HepG2 (cell line): ENCODE data around the gene PSD4. TPM values are rescaled to one million over a fixed set of nuclear protein-coding genes. Genes with fewer than 3 reads are reported as not detected.

Source experiments
- CAMTA2 ChIP-seq: sonication (generic); formaldehyde crosslinking; IDR thresholded peaks from 2 replicates; pipeline ENCODE4 v1.4.0; 2020; ENCODE audit warnings: mild to moderate bottlenecking, missing genetic modification reagents, borderline replicate concordance
- GABPA ChIP-seq, 2 experiments: IDR thresholded peaks; 2 replicates each; pipeline ENCODE4 v1.6.1; 2011 to 2016; ENCODE audit warnings: low read depth in 2 of 2, low read length in 1 of 2, missing biosample characterization in 1 of 2, missing genetic modification characterization in 1 of 2
- HDAC1 ChIP-seq: sonication (generic); formaldehyde crosslinking; IDR thresholded peaks from 2 replicates; pipeline ENCODE4 v1.5.1; 2020; ENCODE audit warnings: mild to moderate bottlenecking, missing genetic modification reagents
- HNRNPLL ChIP-seq: fragments of 200-400 bp; formaldehyde crosslinking; IDR thresholded peaks from 2 replicates; pipeline ENCODE4 v1.6.1; 2017; ENCODE audit warnings: mild to moderate bottlenecking, low read depth, low read length; ENCODE audit not compliant: poor library complexity, severe bottlenecking
- ISX ChIP-seq: sonication (generic); formaldehyde crosslinking; conservative IDR thresholded peaks from 2 replicates; pipeline ENCODE4 v1.5.0; 2020; ENCODE audit warnings: missing genetic modification reagents
- MAFG ChIP-seq: sonication (generic); formaldehyde crosslinking; IDR thresholded peaks from 2 replicates; pipeline ENCODE4 v1.5.1; 2020; ENCODE audit warnings: mild to moderate bottlenecking, missing genetic modification reagents
- NKX3-1 ChIP-seq: sonication (generic); formaldehyde crosslinking; IDR thresholded peaks from 2 replicates; pipeline ENCODE4 v1.5.0; 2020; ENCODE audit warnings: missing genetic modification reagents
- NR2F1 ChIP-seq, 2 experiments: fragments of 450-650 bp in 1 of 2; formaldehyde crosslinking in 1 of 2; IDR thresholded peaks; 2 replicates each; pipeline versions ENCODE4 v1.5.0 to v1.6.1; 2016 to 2020; ENCODE audit warnings: mild to moderate bottlenecking in 1 of 2, missing compliant biosample characterization in 1 of 2, missing genetic modification reagents in 1 of 2, moderate library complexity in 1 of 2
- POGZ ChIP-seq: sonication (generic); formaldehyde crosslinking; IDR thresholded peaks from 2 replicates; pipeline ENCODE4 v1.4.0; 2020; ENCODE audit warnings: mild to moderate bottlenecking, missing genetic modification reagents
- SIN3A ChIP-seq: IDR thresholded peaks from 2 replicates; pipeline ENCODE4 v1.6.1; 2011; ENCODE audit warnings: low read depth, mild to moderate bottlenecking, control low read depth, low read length, borderline replicate concordance
- SPEN ChIP-seq: sonication (generic); formaldehyde crosslinking; IDR thresholded peaks from 2 replicates; pipeline ENCODE4 v1.5.1; 2020; ENCODE audit warnings: low read depth, mild to moderate bottlenecking, missing genetic modification reagents
- ZFP37 ChIP-seq: sonication (generic); formaldehyde crosslinking; IDR thresholded peaks from 2 replicates; pipeline ENCODE4 v1.4.0; 2020; ENCODE audit warnings: missing genetic modification reagents, borderline replicate concordance
- ZNF776 ChIP-seq: sonication (generic); formaldehyde crosslinking; IDR thresholded peaks from 2 replicates; pipeline ENCODE4 v1.4.0; 2020; ENCODE audit warnings: mild to moderate bottlenecking, missing genetic modification reagents
- polyA plus RNA-seq, 8 experiments: library from polyadenylated mRNA; depleted of rRNA in 3 of 8; stranded (reverse) in 7 of 8; unstranded in 1 of 8; fragments of >200 nt; fragmentation: Illumina TruSeq in 4 of 8; extraction: Trizol in 4 of 8; gene quantifications; 2 replicates each; pipeline versions ENCODE4 v1.2.1 to v1.2.3, GENCODE V29; 2011 to 2016; ENCODE audit warnings: low read depth in 4 of 8, missing spikeins in 1 of 8, mixed read lengths in 1 of 8; ENCODE audit not compliant: insufficient read depth in 1 of 8
- total RNA-seq, 5 experiments: library from RNA; depleted of rRNA; stranded (reverse); fragments of >200 nt; fragmentation: Illumina TruSeq; extraction: Trizol; gene quantifications; 2 replicates each; pipeline ENCODE4 v1.2.3, GENCODE V29; 2016; ENCODE audit warnings: low read depth in 1 of 5
- TF ChIP-seq, protein P1 (sequence below): sonication (generic); formaldehyde crosslinking; IDR thresholded peaks from 2 replicates; pipeline ENCODE4 v1.8.0; 2022; ENCODE audit warnings: mild to moderate bottlenecking, missing genetic modification reagents
- TF ChIP-seq, protein P2 (sequence below): sonication (generic); formaldehyde crosslinking; IDR thresholded peaks from 2 replicates; pipeline ENCODE4 v1.5.1; 2020; ENCODE audit warnings: mild to moderate bottlenecking, missing genetic modification reagents, moderate library complexity
- TF ChIP-seq, protein P3 (sequence below): IDR thresholded peaks from 2 replicates; pipeline ENCODE4 v1.6.1; 2016
- TF ChIP-seq, protein P4 (sequence below): sonication (generic); formaldehyde crosslinking; IDR thresholded peaks from 2 replicates; pipeline ENCODE4 v1.5.1; 2020; ENCODE audit warnings: missing genetic modification reagents, mild to moderate bottlenecking, borderline replicate concordance
- TF ChIP-seq, protein P5 (sequence below): sonication (generic); formaldehyde crosslinking; conservative IDR thresholded peaks from 2 replicates; pipeline ENCODE4 v1.8.1; 2023; ENCODE audit warnings: missing genetic modification reagents

PSD4 gene
- total and polyA plus RNA-seq, 2 of the 13 experiments (the other 11 are each of a cell fraction or from before 2014, with no cell fraction given), result 5.8 to 9.4 TPM

DNA sequence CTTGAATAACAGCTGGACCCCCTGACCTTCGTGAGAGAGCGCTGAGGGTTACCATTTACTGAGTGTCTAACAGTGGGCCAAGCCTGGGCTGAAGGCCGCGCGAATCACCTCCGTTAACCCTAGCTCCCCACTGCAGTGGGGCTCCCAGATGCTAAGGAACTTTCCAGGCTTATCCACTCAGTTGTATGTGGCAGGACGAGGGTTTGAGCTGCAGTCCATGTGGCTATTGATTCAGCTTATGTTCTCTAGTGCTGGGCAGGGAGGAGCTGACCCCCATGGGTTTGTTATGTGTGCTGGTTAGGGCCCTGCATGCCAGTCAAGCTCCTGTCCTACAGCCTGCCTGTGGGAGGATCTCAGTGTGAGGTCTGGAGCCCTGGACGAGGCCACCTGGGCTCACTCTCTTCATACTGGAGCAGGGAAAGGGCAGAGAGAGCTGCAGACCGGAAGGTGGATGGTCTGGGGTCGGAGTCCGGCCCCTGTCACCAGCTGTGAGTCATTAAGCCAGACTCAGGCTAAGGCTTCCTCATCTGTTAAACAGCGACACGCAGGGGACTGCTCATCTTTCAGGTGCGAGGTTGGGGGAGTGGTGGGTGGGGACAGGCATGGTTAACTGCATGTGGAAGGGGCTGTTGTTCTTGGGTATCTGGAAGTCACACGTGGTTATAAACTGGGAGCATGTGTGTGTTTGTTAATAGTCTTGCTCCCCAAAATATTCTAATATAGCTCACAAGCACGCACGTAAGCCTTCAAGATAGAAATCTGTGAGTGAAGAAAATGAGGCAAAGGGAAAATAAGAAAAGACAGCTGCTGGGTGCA is 6.6 kb downstream of the PSD4 start (continued):
- TF ChIP-seq ZNF776 (CRISPR knock-in tag) (peak; percentile 54; the same call in 1 of the 2 replicates), ZFP37 (CRISPR knock-in tag) (no peak), HNRNPLL (no peak), CAMTA2 (CRISPR knock-in tag) (no peak), SIN3A (0 out of 2 replicates have a peak, but pooled peaks have one; percentile 63), NR2F1 (CRISPR knock-in tag; IDR thresholded peaks at IDR 0.05) (peak; percentile 29 to 35; a peak in 2 of 4 replicates), MAFG (CRISPR knock-in tag) (no peak), SPEN (CRISPR knock-in tag) (peak; percentile 75), GABPA (IDR thresholded peaks at IDR 0.05; ENCODE audit: low read depth, low read length) (no peak), GABPA (CRISPR knock-in tag; IDR thresholded peaks at IDR 0.05; ENCODE audit: low read depth) (peak; percentile 82), HDAC1 (CRISPR knock-in tag) (peak; percentile 81; the same call in 1 of the 2 replicates), ISX (no peak), NKX3-1 (no peak), POGZ (CRISPR knock-in tag) (peak; percentile 70)
- TF ChIP-seq, protein P1, sequence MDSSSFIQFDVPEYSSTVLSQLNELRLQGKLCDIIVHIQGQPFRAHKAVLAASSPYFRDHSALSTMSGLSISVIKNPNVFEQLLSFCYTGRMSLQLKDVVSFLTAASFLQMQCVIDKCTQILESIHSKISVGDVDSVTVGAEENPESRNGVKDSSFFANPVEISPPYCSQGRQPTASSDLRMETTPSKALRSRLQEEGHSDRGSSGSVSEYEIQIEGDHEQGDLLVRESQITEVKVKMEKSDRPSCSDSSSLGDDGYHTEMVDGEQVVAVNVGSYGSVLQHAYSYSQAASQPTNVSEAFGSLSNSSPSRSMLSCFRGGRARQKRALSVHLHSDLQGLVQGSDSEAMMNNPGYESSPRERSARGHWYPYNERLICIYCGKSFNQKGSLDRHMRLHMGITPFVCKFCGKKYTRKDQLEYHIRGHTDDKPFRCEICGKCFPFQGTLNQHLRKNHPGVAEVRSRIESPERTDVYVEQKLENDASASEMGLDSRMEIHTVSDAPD (CRISPR knock-in tag), result no peak
- TF ChIP-seq, protein P2, sequence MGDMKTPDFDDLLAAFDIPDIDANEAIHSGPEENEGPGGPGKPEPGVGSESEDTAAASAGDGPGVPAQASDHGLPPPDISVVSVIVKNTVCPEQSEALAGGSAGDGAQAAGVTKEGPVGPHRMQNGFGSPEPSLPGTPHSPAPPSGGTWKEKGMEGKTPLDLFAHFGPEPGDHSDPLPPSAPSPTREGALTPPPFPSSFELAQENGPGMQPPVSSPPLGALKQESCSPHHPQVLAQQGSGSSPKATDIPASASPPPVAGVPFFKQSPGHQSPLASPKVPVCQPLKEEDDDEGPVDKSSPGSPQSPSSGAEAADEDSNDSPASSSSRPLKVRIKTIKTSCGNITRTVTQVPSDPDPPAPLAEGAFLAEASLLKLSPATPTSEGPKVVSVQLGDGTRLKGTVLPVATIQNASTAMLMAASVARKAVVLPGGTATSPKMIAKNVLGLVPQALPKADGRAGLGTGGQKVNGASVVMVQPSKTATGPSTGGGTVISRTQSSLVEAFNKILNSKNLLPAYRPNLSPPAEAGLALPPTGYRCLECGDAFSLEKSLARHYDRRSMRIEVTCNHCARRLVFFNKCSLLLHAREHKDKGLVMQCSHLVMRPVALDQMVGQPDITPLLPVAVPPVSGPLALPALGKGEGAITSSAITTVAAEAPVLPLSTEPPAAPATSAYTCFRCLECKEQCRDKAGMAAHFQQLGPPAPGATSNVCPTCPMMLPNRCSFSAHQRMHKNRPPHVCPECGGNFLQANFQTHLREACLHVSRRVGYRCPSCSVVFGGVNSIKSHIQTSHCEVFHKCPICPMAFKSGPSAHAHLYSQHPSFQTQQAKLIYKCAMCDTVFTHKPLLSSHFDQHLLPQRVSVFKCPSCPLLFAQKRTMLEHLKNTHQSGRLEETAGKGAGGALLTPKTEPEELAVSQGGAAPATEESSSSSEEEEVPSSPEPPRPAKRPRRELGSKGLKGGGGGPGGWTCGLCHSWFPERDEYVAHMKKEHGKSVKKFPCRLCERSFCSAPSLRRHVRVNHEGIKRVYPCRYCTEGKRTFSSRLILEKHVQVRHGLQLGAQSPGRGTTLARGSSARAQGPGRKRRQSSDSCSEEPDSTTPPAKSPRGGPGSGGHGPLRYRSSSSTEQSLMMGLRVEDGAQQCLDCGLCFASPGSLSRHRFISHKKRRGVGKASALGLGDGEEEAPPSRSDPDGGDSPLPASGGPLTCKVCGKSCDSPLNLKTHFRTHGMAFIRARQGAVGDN, result peak; percentile 98
- TF ChIP-seq, protein P3, sequence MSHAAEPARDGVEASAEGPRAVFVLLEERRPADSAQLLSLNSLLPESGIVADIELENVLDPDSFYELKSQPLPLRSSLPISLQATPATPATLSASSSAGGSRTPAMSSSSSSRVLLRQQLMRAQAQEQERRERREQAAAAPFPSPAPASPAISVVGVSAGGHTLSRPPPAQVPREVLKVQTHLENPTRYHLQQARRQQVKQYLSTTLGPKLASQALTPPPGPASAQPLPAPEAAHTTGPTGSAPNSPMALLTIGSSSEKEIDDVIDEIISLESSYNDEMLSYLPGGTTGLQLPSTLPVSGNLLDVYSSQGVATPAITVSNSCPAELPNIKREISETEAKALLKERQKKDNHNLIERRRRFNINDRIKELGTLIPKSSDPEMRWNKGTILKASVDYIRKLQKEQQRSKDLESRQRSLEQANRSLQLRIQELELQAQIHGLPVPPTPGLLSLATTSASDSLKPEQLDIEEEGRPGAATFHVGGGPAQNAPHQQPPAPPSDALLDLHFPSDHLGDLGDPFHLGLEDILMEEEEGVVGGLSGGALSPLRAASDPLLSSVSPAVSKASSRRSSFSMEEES (CRISPR knock-in tag), result peak; percentile 80
- TF ChIP-seq, protein P4, sequence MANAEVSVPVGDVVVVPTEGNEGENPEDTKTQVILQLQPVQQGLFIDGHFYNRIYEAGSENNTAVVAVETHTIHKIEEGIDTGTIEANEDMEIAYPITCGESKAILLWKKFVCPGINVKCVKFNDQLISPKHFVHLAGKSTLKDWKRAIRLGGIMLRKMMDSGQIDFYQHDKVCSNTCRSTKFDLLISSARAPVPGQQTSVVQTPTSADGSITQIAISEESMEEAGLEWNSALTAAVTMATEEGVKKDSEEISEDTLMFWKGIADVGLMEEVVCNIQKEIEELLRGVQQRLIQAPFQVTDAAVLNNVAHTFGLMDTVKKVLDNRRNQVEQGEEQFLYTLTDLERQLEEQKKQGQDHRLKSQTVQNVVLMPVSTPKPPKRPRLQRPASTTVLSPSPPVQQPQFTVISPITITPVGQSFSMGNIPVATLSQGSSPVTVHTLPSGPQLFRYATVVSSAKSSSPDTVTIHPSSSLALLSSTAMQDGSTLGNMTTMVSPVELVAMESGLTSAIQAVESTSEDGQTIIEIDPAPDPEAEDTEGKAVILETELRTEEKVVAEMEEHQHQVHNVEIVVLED, result no peak
- TF ChIP-seq, protein P5, sequence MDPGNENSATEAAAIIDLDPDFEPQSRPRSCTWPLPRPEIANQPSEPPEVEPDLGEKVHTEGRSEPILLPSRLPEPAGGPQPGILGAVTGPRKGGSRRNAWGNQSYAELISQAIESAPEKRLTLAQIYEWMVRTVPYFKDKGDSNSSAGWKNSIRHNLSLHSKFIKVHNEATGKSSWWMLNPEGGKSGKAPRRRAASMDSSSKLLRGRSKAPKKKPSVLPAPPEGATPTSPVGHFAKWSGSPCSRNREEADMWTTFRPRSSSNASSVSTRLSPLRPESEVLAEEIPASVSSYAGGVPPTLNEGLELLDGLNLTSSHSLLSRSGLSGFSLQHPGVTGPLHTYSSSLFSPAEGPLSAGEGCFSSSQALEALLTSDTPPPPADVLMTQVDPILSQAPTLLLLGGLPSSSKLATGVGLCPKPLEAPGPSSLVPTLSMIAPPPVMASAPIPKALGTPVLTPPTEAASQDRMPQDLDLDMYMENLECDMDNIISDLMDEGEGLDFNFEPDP (CRISPR knock-in tag), result no peak
